ENCODE measurements around the gene ABCC9.

Gene ABCC9

GRCh38 chr12:21879312-21879711 is 61.9 kb downstream of the ABCC9 start:
- no peak for DNase-seq (ENCODE audit: low read depth, low spot score)

- no peak for DNase-seq (ENCODE audit: low read depth, low spot score)
Measured at GRCh38 chr12:21877293-21877982, 63.8 kb downstream of the ABCC9 start.

DNA sequence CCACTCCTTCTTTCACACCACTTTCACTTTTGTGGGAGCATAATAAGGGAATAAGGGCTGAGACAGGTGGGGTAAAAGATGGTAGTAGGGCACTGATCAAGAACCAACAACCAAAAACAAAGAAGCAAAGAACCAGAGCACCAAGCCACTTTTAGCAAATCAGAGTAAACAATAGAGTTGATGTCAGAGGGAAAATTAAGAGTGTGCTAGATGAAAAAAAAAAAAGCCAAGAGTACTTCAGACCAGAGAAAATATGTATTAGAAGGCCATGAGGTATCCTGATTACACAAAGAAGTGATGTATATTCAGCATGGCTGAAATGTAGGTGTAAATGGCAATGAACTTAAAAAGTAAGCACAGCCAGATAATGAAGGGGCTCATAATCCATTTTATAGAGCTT is 75.4 kb downstream of the ABCC9 start:
- no peak for DNase-seq (ENCODE audit: low read depth, low spot score)

DNA sequence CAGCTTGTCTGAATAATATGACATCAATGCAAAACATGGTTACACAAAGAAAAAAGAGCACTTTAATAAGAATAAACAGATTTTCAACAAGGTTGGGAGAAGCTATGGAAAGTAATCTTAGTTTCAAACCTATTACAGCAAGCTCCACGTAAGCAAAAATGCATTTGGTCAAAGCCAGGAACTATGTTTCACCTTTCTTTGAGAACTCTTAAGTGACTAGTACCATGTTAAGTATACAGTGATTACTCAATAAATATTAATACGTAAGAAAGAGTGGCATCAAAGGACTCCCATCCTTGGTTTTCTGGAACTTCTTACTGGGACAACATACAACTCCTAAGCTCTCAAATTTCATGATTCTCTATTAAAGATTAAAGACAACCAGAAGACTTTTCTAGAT is 80.7 kb downstream of the ABCC9 start:
- DNase-seq (ENCODE audit: low read depth, low spot score), result no peak

DNA sequence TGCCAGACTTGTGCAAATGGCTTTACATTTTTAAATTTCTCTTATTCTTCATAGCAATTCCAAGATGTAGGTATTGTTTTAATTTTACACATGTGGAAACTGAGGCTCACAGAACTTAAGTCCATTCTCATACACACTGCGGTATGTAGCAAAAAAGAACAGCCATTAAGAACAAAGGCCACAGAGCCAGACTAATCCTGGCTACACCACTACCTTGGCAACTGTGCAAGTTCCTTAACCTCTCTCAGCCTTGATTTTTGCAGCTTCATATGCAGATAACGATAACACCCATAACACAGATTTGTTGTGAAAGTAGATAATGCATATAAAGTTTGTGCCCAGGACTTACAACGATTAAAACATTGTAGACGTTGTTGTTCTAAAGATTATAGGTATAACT is 81.1 kb downstream of the ABCC9 start:
- no peak for DNase-seq (ENCODE audit: low read depth, low spot score)

- no peak for DNase-seq (ENCODE audit: low read depth, low spot score)
Measured at GRCh38 chr12:21852251-21852650, 89.0 kb downstream of the ABCC9 start.

DNA sequence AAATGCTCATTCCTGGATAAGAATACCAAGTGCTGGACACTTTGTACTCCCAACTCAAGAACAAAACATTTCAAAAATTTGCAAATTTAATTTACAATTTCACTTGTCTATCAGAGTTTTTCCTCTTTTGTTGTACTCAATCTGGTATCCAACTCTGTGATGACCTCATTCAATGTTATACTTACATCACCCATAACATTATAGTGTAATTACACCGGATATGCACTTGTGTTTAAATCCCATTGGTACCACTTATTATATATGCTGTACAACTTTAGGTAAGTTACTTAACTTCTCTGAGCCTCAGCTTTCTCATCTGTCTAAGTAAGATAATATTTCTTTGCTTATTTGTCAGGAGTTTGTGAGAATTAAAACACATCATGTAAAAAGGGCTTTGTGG is 90.1 kb downstream of the ABCC9 start:
- no peak for DNase-seq (ENCODE audit: low read depth, low spot score)

DNA sequence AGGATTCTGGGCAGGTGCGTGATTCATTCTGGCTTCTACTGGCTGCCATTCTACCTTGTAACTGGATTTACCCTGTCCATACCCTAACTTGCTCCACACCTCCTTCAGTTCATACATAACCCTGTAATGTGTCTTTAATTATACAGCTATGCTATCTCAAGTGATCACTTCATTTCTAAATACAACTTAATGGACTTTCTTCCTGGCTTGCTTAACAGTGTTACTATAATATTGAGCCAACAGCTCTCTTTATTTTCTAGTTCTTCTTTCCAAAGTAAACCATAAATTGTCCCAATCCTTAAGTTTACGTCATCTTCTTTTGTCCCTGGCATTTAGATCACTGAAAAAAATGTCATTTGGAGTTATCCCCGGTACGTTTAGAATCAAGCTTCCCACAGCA is 90.8 kb downstream of the ABCC9 start:
- no peak for DNase-seq (ENCODE audit: low read depth, low spot score)

DNA sequence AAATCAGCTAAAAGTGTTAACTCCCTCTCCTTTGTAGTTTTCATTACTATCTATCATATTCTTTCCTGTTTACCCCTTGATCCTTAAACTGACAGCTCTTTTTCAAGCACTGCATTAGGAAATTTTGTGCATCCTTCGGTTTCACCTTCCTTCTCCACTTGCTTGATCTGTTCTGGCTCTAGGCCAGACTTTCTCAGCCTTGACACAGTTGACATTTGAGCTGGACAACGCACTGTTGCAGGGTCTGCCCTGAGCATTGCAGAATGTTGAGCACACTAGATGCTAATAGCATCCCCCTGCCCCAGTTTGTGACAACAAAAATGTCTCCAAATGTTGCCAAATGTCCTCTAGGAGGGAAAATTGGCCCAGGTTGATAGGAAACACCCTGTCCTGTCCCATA is 91.3 kb downstream of the ABCC9 start:
- DNase-seq (ENCODE audit: low read depth, low spot score), result no peak

GRCh38 chr12:21848192-21848591 is 93.0 kb downstream of the ABCC9 start:
- no peak for DNase-seq (ENCODE audit: low read depth, low spot score)

DNA sequence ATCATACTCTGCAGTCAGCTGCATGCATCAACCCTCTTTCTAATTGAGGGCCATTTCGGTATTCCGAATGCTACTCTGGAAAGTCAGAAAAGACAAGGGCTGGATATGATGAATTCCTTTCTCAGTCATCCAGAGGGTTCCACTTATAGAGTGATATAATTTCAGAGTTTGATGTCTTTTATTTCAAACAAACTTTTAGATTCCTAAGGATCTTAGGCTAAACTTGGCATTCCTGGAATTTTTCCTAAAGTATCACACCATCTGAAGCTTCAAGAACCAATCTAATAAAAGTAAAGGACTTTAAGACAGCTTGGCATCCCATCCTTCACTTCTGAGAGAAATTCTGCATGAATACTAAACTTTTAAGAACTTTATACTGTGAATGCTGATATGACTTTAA is 97.4 kb downstream of the ABCC9 start:
- no peak for DNase-seq (ENCODE audit: low read depth, low spot score)

DNA sequence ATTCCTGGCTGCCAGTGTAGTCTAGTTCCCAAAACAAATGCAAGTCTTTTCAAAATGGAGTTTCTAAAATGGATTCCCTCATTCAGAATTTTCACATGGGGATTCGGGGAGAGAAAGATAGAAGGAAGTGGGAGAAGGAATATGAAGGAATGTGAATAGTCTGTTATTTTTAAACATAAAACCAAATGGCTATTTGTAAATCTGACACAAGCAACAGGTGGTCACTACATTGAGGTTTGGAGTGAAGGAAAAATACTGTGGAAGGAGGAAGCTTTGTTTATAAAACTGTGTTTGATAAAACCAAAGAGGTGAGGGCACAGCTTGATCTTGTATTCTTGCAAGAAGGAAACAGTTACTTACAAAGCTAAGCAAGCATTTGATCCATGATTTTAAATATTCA is 101.5 kb downstream of the ABCC9 start:
- no peak for DNase-seq (ENCODE audit: low read depth, low spot score)

DNA sequence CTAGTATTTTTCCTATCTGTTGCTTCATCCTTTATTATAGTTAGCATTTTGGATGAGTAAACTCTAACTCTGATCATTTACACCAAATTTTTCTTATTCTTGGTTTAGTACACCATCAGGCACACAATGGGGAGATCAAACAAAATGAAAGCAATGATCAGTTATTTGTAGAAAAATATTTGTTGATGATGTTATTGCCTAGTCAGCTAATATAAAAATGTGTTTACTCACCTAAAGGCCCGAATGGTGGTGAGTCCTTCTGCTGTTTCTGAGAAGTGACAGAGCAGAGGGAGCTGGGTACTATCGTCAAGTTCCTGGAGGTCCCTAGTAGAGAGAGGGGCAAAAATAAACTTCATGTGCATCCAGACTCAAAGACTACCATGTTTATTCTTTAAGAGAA is 103.4 kb downstream of the ABCC9 start:
- no peak for DNase-seq (ENCODE audit: low read depth, low spot score)

DNA sequence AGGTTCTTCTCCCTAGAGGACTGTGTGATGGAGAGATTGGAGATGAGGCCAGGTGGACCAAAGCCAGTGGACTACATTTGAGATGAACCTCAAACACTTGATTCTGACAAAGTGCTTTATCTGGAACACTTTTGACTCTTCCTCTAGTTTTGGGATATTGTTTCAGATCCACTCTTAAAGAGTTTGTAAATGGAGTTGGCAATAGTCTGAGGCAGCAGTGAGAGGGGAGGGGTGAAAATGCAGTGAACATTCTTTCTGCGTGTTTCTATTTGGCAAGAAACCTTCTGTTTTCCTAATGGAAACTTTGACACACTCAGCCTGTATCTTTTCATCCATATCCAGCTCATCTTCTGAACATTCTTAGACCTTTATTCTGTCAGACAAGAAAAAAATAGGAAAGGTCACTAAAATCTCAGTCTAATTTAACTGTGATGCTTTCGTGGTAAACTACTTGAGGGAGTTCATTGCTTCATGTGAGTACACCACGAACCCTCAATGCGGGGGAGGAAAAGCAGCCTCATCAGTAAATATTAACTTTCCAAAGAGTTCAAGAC is 109.4 kb downstream of the ABCC9 start:
- DNase-seq (ENCODE audit: low read depth, low spot score), result no peak

DNA sequence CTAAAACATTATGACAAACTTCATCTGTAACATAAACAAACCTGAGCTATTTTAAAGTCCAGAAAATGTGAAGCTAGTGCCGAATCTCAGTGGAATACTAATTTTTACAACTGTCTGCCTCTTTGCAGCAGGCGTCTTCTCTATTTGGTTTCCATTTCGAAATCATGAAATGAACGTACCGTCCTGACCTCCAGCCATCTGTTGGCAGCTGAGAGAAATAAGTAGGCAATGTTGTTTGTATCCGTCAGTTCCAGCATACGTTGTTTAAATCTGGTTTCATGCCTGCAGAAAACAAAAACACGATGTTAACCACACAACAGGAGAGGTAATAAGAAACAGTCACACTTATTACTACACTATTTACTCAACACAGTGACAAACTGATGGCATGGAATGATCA is 112.4 kb downstream of the ABCC9 start:
- no peak for DNase-seq (ENCODE audit: low read depth, low spot score)

DNA sequence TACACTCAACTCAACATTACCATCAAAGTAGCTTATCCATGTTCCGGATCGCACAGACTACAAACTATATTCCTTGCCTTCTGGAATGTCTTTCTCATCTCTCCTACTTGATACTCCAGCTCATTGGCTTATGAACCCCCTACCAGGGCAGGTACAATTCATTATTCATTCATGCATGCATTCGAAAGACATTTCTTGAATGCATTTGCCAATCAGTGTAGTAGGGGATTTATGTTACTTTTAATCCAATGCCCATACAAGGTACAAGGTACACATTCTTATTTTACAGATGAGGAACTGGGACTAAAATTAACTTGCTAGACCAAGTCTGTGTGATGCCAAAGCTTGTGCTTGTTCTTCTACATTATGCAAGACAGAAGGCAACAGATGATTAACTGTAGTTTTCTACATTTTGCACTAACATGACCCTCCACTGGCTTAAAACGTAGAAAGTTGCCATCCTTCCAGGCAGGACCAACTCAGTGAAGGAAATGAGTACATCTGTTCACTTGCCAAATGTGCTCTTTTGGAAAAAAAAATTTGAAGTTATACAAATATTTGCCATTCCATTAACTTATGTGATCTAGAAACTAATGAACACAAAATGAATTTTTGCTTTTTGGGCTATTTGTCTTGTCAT is 113.0 kb downstream of the ABCC9 start:
- no peak for DNase-seq (ENCODE audit: low read depth, low spot score)

- no peak for DNase-seq (ENCODE audit: low read depth, low spot score)
Measured at GRCh38 chr12:21827083-21827482, 114.1 kb downstream of the ABCC9 start.

DNA sequence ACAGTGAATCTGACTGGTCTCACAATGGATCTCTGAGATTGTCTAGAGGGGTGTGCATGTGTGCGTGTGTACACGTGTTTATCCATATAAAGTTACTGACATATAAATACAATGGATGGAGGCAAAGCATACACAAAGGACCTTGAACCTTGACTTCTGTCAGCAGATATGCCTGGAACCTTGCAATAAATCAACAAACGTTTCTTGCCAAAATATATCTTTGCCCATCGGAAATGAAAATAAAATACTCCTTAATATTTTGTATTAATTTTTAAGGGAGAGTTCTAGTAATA is 114.7 kb downstream of the ABCC9 start:
- DNase-seq (ENCODE audit: low read depth, low spot score), result no peak

DNA sequence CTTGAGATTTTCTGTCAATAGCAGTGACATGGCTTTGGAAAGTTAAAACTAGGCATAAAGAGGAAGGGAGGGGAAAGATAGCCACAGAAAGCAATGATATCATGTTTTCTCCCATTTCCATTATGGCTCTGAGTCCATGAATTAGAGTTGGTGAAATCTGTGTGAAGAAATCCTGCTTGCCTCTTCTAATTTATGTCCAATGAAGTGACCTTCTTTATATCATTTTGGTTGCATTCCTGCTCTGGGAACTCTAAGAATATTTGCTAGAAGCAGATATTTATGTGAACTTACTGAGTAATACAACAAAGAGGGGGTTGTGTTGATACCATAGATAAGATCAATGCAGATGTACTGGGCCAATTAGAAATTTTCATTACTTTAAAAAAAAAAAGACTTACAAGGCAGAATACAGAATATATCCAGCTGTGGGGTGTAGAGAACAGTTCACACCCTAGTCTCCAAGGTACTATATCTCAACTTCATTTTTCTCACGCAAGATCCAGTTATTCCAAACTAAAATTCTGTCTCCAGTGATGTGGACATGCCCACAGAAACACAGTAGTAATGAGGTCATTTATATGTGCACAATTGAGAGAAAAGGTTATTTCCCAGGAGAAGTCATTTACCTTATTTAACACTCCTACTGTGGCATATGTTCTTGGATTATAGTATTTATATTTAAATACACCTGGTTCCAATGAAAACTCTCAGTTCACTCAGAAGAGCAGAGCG is 115.2 kb downstream of the ABCC9 start:
- DNase-seq (ENCODE audit: low read depth, low spot score), result no peak

DNA sequence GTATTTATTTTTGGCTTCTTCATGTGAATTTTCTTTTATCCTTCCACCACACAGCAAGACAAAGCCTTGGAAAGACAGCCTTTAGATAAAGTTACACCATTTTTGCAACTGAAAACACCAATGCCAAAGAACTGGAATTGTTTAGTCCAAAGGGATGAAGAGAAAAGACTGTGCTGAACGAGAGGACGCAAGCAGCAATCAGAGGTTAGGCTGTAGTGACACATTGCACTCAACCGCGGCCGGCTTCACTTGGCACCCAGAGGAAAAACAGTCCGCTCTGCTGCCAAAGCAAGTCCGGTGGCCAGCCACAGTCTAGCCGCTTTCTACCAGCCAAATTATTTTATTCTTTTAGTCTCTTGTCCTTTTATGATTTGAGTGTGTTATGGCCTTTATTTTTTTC is 117.6 kb downstream of the ABCC9 start:
- DNase-seq (ENCODE audit: low read depth, low spot score), result no peak

- no peak for DNase-seq (ENCODE audit: low read depth, low spot score)
Measured at GRCh38 chr12:21819678-21820077, 121.5 kb downstream of the ABCC9 start.

DNA sequence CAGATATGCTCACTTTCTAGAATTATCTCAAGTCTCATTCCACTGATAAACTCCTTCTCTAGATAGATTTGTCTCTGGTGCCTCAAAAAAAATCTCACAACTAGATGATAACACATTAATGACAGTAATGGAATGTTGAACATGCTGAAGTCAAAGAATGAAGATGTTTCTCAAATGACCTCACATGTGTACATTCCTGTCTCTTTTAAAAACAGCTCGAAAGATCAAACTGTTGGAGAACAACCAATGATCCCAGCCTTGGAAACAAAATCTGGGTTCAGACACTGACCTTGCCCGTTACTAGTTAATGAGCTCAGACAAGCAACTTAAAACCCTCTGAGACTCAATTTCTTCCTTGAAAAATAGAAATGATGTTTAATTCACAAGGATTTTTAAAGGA is 122.0 kb downstream of the ABCC9 start:
- peak; percentile 1 for DNase-seq (ENCODE audit: low read depth, low spot score)

- no peak for DNase-seq (ENCODE audit: low read depth, low spot score)
Measured at GRCh38 chr12:21818627-21819026, 122.6 kb downstream of the ABCC9 start.
